Thyroid gland (tissue), 4 donors: ENCODE data around the gene GALNT8.

Source experiments
- POLR2A ChIP-seq, 2 donors: fragments of 450-650 bp; IDR thresholded peaks; one replicate each; pipeline ENCODE4 v1.6.1; 2017; ENCODE audit warnings: antibody characterized with exemption in 2 of 2, mild to moderate bottlenecking in 2 of 2, moderate library complexity in 1 of 2
- TF ChIP-seq, protein P1 (sequence below), 6 experiments: fragments of 200-600 bp in 3 of 6; fragments of 450-650 bp in 3 of 6; sonication (generic) in 3 of 6; IDR thresholded peaks; one replicate each; pipeline ENCODE4 v1.5.1; 2016 to 2019; ENCODE audit warnings: antibody characterized with exemption in 6 of 6, mild to moderate bottlenecking in 2 of 6, inconsistent platforms in 1 of 6, moderate library complexity in 1 of 6

DNA sequence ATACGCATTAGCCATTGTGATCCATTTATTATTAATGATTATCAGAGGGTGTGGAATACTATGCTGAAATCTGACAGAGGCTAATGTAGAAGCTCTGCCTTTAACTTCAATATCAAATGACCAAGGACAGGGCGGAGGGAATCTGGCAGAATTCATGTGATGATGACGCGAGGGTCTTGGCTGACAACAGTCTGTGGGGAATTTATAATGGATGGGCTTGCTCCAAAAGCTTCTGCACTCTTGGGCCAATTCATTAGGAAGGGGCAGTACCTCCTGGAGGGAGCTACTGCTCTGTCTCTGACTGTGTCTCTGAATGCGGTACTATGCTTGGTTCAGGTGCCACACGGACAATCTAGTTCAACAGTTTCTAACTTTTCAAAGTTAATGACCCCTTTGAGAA, 46.2 kb downstream of the GALNT8 start:
- TF ChIP-seq POLR2A (IDR thresholded peaks at IDR 0.05) = no peak
- TF ChIP-seq, protein P1, sequence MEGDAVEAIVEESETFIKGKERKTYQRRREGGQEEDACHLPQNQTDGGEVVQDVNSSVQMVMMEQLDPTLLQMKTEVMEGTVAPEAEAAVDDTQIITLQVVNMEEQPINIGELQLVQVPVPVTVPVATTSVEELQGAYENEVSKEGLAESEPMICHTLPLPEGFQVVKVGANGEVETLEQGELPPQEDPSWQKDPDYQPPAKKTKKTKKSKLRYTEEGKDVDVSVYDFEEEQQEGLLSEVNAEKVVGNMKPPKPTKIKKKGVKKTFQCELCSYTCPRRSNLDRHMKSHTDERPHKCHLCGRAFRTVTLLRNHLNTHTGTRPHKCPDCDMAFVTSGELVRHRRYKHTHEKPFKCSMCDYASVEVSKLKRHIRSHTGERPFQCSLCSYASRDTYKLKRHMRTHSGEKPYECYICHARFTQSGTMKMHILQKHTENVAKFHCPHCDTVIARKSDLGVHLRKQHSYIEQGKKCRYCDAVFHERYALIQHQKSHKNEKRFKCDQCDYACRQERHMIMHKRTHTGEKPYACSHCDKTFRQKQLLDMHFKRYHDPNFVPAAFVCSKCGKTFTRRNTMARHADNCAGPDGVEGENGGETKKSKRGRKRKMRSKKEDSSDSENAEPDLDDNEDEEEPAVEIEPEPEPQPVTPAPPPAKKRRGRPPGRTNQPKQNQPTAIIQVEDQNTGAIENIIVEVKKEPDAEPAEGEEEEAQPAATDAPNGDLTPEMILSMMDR (IDR thresholded peaks at IDR 0.05) = no peak
